Ovary (tissue), 10 donors: ENCODE results near the gene ORC4. TPM values are rescaled to one million over a fixed set of nuclear protein-coding genes. Genes with fewer than 3 reads are reported as not detected.

Source experiments
- DNase-seq, 5 donors: peaks; one replicate each; pipeline ENCODE4 v3.0.0-alpha.2; 2019 to 2020
- H3K27ac ChIP-seq, 2 donors: fragments of 200-600 bp; one replicate each; pipeline versions ENCODE4 v1.5.1 to v1.8.0; 2019 to 2022
- H3K27me3 ChIP-seq: fragments of 200-600 bp; one replicate; pipeline ENCODE4 v1.8.0; 2022
- H3K36me3 ChIP-seq: fragments of 200-600 bp; sonication (generic); one replicate; pipeline ENCODE4 v1.5.1; 2019
- H3K4me1 ChIP-seq: one replicate; pipeline ENCODE4 v1.8.1; 2013; ENCODE audit warnings: mild to moderate bottlenecking, moderate library complexity; ENCODE audit not compliant: insufficient read depth
- H3K4me3 ChIP-seq: fragments of 200-600 bp; sonication (generic); one replicate; pipeline ENCODE4 v1.5.1; 2017
- H3K9me3 ChIP-seq, 2 donors: fragments of 200-600 bp in 1 of 2; sonication (generic) in 1 of 2; one replicate each; pipeline versions ENCODE4 v1.5.1 to v1.8.1; 2013 to 2019; ENCODE audit warnings: mild to moderate bottlenecking in 1 of 2, moderate library complexity in 1 of 2
- EP300 ChIP-seq: sonication (generic); formaldehyde crosslinking; IDR thresholded peaks from one replicate; pipeline ENCODE4 v1.6.1; 2017; ENCODE audit warnings: antibody characterized with exemption
- POLR2A ChIP-seq: fragments of 450-650 bp; IDR thresholded peaks from one replicate; pipeline ENCODE4 v1.6.1; 2017; ENCODE audit warnings: antibody characterized with exemption, mild to moderate bottlenecking, moderate library complexity
- WGBS, 3 donors: extraction: QIAGEN DNeasy Blood & Tissue Kit in 1 of 3; methylation state at CpG; one replicate each; pipeline versions ENCODE4 v1.1.5 to v1.1.7; 2013 to 2017; 5-methylcytosine and 5-hydroxymethylcytosine counted together
- intact Hi-C, 4 donors: fragments of 100-400 bp; cut with DNase I; formaldehyde crosslinking; loops; one replicate each; pipeline versions ENCODE4 v1.11.0 to v1.15.1; 2022 to 2023
- long read RNA-seq, 3 donors: library from polyadenylated mRNA in 2 of 3; unstranded in 2 of 3; transcript quantifications; one replicate each; pipeline ENCODE4 v2.0.0 and lab custom pipeline, GENCODE V29; 2021 to 2026
- polyA plus RNA-seq, 2 donors: library from polyadenylated mRNA; stranded (reverse); fragments of 200-250 nt in 1 of 2; fragments of 350-450 nt in 1 of 2; fragmentation: Illumina TruSeq in 1 of 2; extraction: RNeasy Lipid Tissue Mini Kit (QIAGEN cat#74804) in 1 of 2; gene quantifications; one replicate each; pipeline ENCODE4 v1.2.3, GENCODE V29; 2013 to 2014
- total RNA-seq, 7 donors: library from RNA; depleted of rRNA in 2 of 7; stranded (reverse); fragments of >200 nt in 2 of 7; fragmentation: NEBNext Ultra II Directional in 3 of 7; extraction: Animal tissue kit (Norgen Biotek cat#: 25700) in 3 of 7; gene quantifications; one replicate each; pipeline versions ENCODE4 v1.1.0 to v1.2.4, GENCODE V29; 2016 to 2023
- TF ChIP-seq, protein P1 (sequence below), 3 donors: fragments of 450-650 bp in 2 of 3; fragments of 200-600 bp in 1 of 3; IDR thresholded peaks; one replicate each; pipeline versions ENCODE4 v1.5.1 to v1.8.0; 2016 to 2022; ENCODE audit warnings: antibody characterized with exemption in 3 of 3, mild to moderate bottlenecking in 1 of 3
- donor health status: DM: no; HTN: no; CAD: no; lungs with moderate emphysema.
- donor health status: DM: no; HTN: no; CAD: no.
- donor health status: Bipolar disorder and iron deficiency.
- donor health status: DM: yes; HTN: yes; CAD: no.
- donor health status: DM: no; HTN: no; CAD: no.
- donor health status: DM: yes; HTN: yes; CAD: no.

The ORC4 gene
- total RNA-seq (10 to 100 TPM; 44.3 to 78.0 (median 50.1) TPM), polyA plus RNA-seq (10 to 100 TPM; 14.9 to 26.2 TPM)
- long read RNA-seq, donor 1, full-length matches to known transcripts: 53 of 69 reads
- long read RNA-seq, donor 1, partial matches to known transcripts: 3 of 69 reads
- long read RNA-seq, donor 1, other reads (novel, unspliced or antisense): 13 of 69 reads
- long read RNA-seq, donor 2, full-length matches to known transcripts: 17 of 35 reads
- long read RNA-seq, donor 2, partial matches to known transcripts: 5 of 35 reads
- long read RNA-seq, donor 2, other reads (novel, unspliced or antisense): 13 of 35 reads
- long read RNA-seq, donor 3, full-length matches to known transcripts: 16 of 23 reads
- long read RNA-seq, donor 3, partial matches to known transcripts: 1 of 23 reads
- long read RNA-seq, donor 3, other reads (novel, unspliced or antisense): 6 of 23 reads

DNA sequence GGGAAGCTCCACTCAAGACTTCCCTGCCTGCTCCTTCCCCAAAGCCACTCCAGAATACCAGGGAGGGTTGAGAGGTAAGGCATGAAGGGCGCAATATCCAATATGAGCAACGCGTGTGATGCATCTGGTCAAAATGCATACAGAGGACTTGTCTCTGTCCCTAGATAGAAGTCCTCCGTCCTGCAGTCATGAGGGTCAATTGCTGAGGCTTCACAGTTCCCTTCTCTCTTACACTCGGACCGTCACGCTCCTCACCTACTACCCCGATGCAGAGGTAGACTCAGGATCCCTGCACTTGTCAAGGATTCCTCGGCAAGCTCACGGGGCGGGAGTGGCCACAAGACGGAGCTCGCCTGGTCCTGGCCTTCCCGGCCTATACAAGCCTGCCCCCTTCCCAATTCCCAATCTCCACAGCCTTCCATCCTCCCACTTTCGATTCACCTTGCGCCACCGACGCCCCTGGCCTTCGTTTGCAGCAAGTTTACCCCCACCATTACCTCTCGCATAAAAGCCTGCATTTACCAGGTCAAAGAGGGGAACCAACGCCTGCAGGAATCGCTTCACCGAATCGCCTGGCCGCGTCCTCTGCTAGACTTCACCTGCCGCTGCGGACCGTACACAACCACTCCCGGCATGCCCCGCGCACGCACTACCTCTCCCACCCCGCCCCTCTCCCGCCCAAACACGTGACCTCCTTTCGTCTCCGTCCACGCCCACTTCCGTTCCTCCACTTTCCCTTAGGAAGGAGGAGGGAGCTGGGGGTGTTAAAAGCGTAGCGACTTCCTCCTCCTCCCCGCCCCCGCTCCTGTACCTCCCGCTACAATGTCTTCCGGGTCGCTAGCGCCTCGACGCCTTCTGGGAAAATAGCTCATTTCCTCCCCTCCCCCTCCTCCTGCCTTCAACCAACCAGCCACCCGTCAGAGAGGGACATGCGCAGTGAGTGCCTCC is at the start of gene ORC4:
TSS of gene ORC4 (minus strand) at position 627 of the 948 bp plus-strand sequence. CDS start 44,779 bp downstream, outside the sequence.
- DNase-seq: peak; percentile 95 to 99 (median 98)
- intact Hi-C loops: no loop called here

DNA sequence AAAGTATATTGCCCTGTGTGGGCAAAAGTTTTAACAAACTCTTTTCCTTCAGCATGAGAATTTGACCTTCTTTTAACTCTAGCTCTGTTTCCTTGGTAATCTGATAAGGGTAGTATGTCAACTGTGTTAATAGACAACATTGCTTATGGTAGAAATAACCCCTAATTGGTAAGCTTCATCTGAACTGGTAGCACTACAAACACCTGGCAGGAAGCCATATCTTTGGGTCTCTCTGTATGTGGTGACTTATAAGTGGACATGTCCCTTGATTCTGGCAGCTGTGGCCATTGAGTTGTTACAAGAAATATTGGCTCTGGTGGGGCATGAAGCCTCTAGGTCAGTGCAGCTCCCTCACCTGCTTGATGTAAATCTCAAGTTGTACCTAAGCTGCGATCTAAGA is 47.3 kb upstream of the ORC4 start:
- intact Hi-C loops: no loop called here
- no peak for DNase-seq
- peaks cover 2% of the 10 kb centered on the region for H3K4me1 ChIP-seq
- H3K9me3 ChIP-seq: no peaks in the 10 kb centered on the region
- WGBS, 3 donors: 96 to 100% (median 100%) methylated on average over 1 of the region's 1 CpG
- H3K27ac ChIP-seq: no peak overlapping the region
- H3K4me3 ChIP-seq: no peak overlapping the region
- no peak for TF ChIP-seq EP300
- H3K27me3 ChIP-seq: no peaks in the 10 kb centered on the region
- H3K36me3 ChIP-seq: no peaks in the 10 kb centered on the region

More for the DNA sequence above, at the start of gene ORC4:
- no peaks in the 10 kb centered on the region for H3K36me3 ChIP-seq
- peak within 1 kb of the TSS; percentile 89 to 92 for H3K27ac ChIP-seq
- 0 to 1% (median 0%) methylated on average over 51 to 52 of the region's 52 CpGs for WGBS, 3 donors
- peak within 1 kb of the TSS; percentile 83 for H3K4me3 ChIP-seq
- peaks cover 8% of the 10 kb centered on the region for H3K4me1 ChIP-seq
- TF ChIP-seq, protein P1, sequence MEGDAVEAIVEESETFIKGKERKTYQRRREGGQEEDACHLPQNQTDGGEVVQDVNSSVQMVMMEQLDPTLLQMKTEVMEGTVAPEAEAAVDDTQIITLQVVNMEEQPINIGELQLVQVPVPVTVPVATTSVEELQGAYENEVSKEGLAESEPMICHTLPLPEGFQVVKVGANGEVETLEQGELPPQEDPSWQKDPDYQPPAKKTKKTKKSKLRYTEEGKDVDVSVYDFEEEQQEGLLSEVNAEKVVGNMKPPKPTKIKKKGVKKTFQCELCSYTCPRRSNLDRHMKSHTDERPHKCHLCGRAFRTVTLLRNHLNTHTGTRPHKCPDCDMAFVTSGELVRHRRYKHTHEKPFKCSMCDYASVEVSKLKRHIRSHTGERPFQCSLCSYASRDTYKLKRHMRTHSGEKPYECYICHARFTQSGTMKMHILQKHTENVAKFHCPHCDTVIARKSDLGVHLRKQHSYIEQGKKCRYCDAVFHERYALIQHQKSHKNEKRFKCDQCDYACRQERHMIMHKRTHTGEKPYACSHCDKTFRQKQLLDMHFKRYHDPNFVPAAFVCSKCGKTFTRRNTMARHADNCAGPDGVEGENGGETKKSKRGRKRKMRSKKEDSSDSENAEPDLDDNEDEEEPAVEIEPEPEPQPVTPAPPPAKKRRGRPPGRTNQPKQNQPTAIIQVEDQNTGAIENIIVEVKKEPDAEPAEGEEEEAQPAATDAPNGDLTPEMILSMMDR (IDR thresholded peaks at IDR 0.05): peak in 1 of 3 donors; percentile 42
- peak; percentile 71 for TF ChIP-seq EP300
- TF ChIP-seq POLR2A: peak; percentile 15
- no peaks in the 10 kb centered on the region for H3K9me3 ChIP-seq
- no peaks in the 10 kb centered on the region for H3K27me3 ChIP-seq

DNA sequence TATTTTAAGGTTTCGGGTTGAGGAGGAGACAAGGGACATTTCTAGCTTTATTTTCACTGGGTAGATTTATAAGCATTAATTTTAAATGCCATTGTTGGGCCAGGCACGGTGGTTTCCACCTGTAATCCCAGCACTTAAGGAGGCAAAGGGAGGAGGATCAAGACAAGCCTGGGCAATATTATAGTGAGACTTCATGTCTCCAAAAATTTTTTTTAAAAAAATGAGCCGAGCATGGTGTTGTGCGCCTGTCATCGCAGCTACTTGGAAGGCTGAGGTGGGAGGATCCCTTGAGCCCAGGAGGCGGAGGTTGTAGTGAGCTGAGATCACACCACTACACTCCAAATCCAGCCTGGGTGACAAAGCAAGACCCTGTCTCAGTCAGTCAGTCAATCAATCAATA is 45.4 kb upstream of the ORC4 start:
- WGBS, 3 donors: 94 to 96% (median 95%) methylated on average over 6 of the region's 6 CpGs
- Histone ChIP-seq H3K4me1 (peaks cover 2% of the 10 kb centered on the region), H3K4me3 (no peak overlapping the region), H3K27ac (no peak overlapping the region), H3K9me3 (no peaks in the 10 kb centered on the region), H3K36me3 (no peaks in the 10 kb centered on the region), H3K27me3 (no peaks in the 10 kb centered on the region)
- DNase-seq: no peak
- intact Hi-C loops: no loop called here
- no peak for TF ChIP-seq EP300
- TF ChIP-seq, protein P1 (IDR thresholded peaks at IDR 0.05): no peak
- no peak for TF ChIP-seq POLR2A

DNA sequence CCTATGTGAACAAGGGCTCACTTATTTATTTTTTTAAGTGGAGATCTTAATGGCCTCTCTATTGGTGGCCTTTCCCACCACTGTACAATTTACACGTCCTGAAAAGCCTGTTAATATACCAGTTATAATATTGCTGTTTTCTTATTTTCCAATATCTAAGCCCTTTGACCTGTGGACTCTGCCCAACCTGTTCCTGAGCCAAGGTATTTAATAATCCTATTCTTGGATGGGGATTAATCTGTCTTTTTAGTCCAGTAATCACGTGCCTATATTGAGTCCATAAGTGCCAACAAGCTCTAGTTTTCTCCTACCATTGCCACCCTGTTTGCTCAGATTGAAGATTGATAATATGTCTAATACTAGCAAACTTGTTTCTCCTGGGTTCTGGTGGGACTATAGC is 43.1 kb upstream of the ORC4 start:
- no peak for DNase-seq
- intact Hi-C loops: no loop called here
- Histone ChIP-seq H3K36me3 (no peaks in the 10 kb centered on the region), H3K27ac (no peak overlapping the region), H3K4me3 (no peak overlapping the region), H3K27me3 (no peaks in the 10 kb centered on the region), H3K9me3 (no peaks in the 10 kb centered on the region), H3K4me1 (peaks cover 2% of the 10 kb centered on the region)
- TF ChIP-seq POLR2A: no peak
- TF ChIP-seq, protein P1 (IDR thresholded peaks at IDR 0.05): no peak
- TF ChIP-seq EP300: no peak
- WGBS, 3 donors: 72 to 75% (median 73%) methylated on average over 2 of the region's 2 CpGs
